B cell (primary cell): ENCODE results near the gene DLST. TPM values are rescaled to one million over a fixed set of nuclear protein-coding genes. Genes with fewer than 3 reads are reported as not detected.

Source experiments
- ATAC-seq: fragments of 200-7000 bp; cut with Tn5 transposase; one replicate; pipeline ENCODE4 v1.10.0; 2021; ENCODE audit warnings: low read depth, mild to moderate bottlenecking, moderate number of reproducible peaks, moderate library complexity
- CTCF ChIA-PET: fragments of 350-600 bp; sonication (Branson Sonifier 250); formaldehyde crosslinking; loops from one replicate; lab custom pipeline; 2021; ENCODE audit warnings: antibody characterized with exemption, inconsistent platforms; lab: Charles Lee
- POLR2A ChIA-PET: fragments of 350-600 bp; sonication (Branson Sonifier 250); formaldehyde crosslinking; loops from one replicate; lab custom pipeline; 2021; ENCODE audit warnings: antibody characterized with exemption; lab: Charles Lee
- DNase-seq: peaks from one replicate; pipeline ENCODE4 v3.0.0; 2013
- H2AFZ ChIP-seq: 2 replicates; pipeline ENCODE4 v1.6.1; 2012; ENCODE audit warnings: mild to moderate bottlenecking, low read depth, low read length; ENCODE audit not compliant: insufficient read depth, poor library complexity, severe bottlenecking
- H3K27ac ChIP-seq, 2 donors: 1 replicate in 1 of 2; 2 replicates in 1 of 2; pipeline ENCODE4 v1.5.1; 2012 to 2013; ENCODE audit warnings: low read length in 2 of 2, mild to moderate bottlenecking in 2 of 2, moderate library complexity in 1 of 2
- H3K27me3 ChIP-seq, 4 experiments: fragments of 200-600 bp in 1 of 4; sonication (generic) in 1 of 4; replicated peaks in 1 of 4; 1 replicate in 2 of 4; 2 replicates in 2 of 4; pipeline versions ENCODE4 v1.6.1 to v1.7.0; 2013 to 2016; ENCODE audit warnings: low read length in 3 of 4, mild to moderate bottlenecking in 2 of 4, mixed read lengths in 1 of 4, moderate library complexity in 1 of 4; ENCODE audit not compliant: insufficient read depth in 4 of 4, control insufficient read depth in 3 of 4; ENCODE audit errors: control extremely low read depth in 1 of 4
- H3K36me3 ChIP-seq, 2 experiments: replicated peaks in 1 of 2; 1 replicate in 1 of 2; 2 replicates in 1 of 2; pipeline versions ENCODE4 v1.6.1 to v1.7.1; 2013; ENCODE audit warnings: low read length in 1 of 2; ENCODE audit not compliant: insufficient read depth in 2 of 2, control insufficient read depth in 1 of 2; ENCODE audit errors: control extremely low read depth in 1 of 2, extremely low read depth in 1 of 2
- H3K4me1 ChIP-seq, 2 donors: fragments of 200-600 bp in 1 of 2; sonication (generic) in 1 of 2; 1 replicate in 1 of 2; 2 replicates in 1 of 2; pipeline versions ENCODE4 v1.5.1 to v1.6.1; 2013 to 2017; ENCODE audit warnings: low read length in 2 of 2; ENCODE audit not compliant: control insufficient read depth in 2 of 2, insufficient read depth in 2 of 2
- H3K4me2 ChIP-seq: replicated peaks from 2 replicates; pipeline ENCODE3; 2012; ENCODE audit warnings: mild to moderate bottlenecking, low read depth, low read length; ENCODE audit not compliant: poor library complexity, severe bottlenecking
- H3K4me3 ChIP-seq, 5 experiments: fragments of 200-600 bp in 1 of 5; sonication (generic) in 1 of 5; 1 replicate in 3 of 5; 2 replicates in 2 of 5; pipeline versions ENCODE4 v1.5.1 to v1.7.0; 2011 to 2016; ENCODE audit warnings: low read length in 4 of 5, mild to moderate bottlenecking in 4 of 5, low read depth in 2 of 5, control low read depth in 1 of 5, moderate library complexity in 1 of 5; ENCODE audit not compliant: insufficient read depth in 1 of 5; ENCODE audit errors: control extremely low read depth in 1 of 5, extremely low read depth in 1 of 5
- H3K79me2 ChIP-seq: fragments of 200-600 bp; sonication (generic); one replicate; pipeline ENCODE4 v1.6.0; 2016; ENCODE audit warnings: low read length; ENCODE audit not compliant: control insufficient read depth, insufficient read depth
- H3K9ac ChIP-seq: fragments of 200-600 bp; sonication (generic); 2 replicates; pipeline ENCODE4 v1.6.1; 2017; ENCODE audit warnings: mild to moderate bottlenecking, low read length, moderate library complexity
- H3K9me3 ChIP-seq, 3 donors: one replicate each; pipeline versions ENCODE4 v1.6.1 to v1.7.1; 2013; ENCODE audit warnings: low read length in 2 of 3; ENCODE audit not compliant: control insufficient read depth in 2 of 3, insufficient read depth in 1 of 3; ENCODE audit errors: control extremely low read depth in 1 of 3
- H4K20me1 ChIP-seq: 2 replicates; pipeline ENCODE4 v1.6.0; 2012; ENCODE audit warnings: mild to moderate bottlenecking, low read length; ENCODE audit not compliant: insufficient read depth, control insufficient read depth, poor library complexity, severe bottlenecking
- H3K27ac Mint-ChIP-seq: one replicate; pipeline ENCODE4 v1.8.0; 2021; ENCODE audit warnings: mixed read lengths
- H3K27me3 Mint-ChIP-seq: one replicate; pipeline ENCODE4 v1.8.0; 2021; ENCODE audit warnings: mixed read lengths
- H3K4me1 Mint-ChIP-seq: one replicate; pipeline ENCODE4 v1.8.0; 2021; ENCODE audit warnings: mixed read lengths
- H3K4me3 Mint-ChIP-seq: one replicate; pipeline ENCODE4 v1.8.0; 2021; ENCODE audit warnings: mixed read lengths
- H3K9me3 Mint-ChIP-seq: one replicate; pipeline ENCODE4 v1.8.0; 2022; ENCODE audit warnings: mixed read lengths; ENCODE audit not compliant: insufficient read depth
- EZH2 ChIP-seq: IDR thresholded peaks from 2 replicates; pipeline ENCODE4 v1.6.1; 2012; ENCODE audit warnings: borderline replicate concordance, low read depth, mild to moderate bottlenecking, moderate library complexity, low read length; ENCODE audit not compliant: insufficient read depth, poor library complexity, severe bottlenecking
- WGBS: methylation state at CpG from one replicate; pipeline ENCODE4 v1.1.5; 2013; ENCODE audit warnings: missing lambda C conversion rate; ENCODE audit not compliant: insufficient coverage; 5-methylcytosine and 5-hydroxymethylcytosine counted together
- intact Hi-C: fragments of 100-400 bp; cut with micrococcal nuclease; formaldehyde crosslinking; loops from one replicate; pipeline ENCODE4 v1.10.0; 2022
- polyA plus RNA-seq: library from polyadenylated mRNA; depleted of rRNA; stranded (reverse); fragments of >200 nt; gene quantifications from 2 replicates; pipeline ENCODE4 v1.2.3, GENCODE V29; 2012
- total RNA-seq, 2 donors: library from RNA; stranded (reverse); fragments of 120-200 nt in 1 of 2; gene quantifications; 1 replicate in 1 of 2; 2 replicates in 1 of 2; pipeline versions ENCODE4 v1.2.3 to v1.2.4, GENCODE V29; 2013 to 2022
- TF ChIP-seq, protein P1 (sequence below): fragments of 200-600 bp; IDR thresholded peaks from one replicate; pipeline ENCODE4 v1.8.0; 2022; ENCODE audit warnings: antibody characterized with exemption, mild to moderate bottlenecking

Gene DLST
- total and polyA plus RNA-seq, 2 donors (not counting 1 experiment from before 2014, with no cell fraction given), result 73.1 to 89.5 TPM

DNA sequence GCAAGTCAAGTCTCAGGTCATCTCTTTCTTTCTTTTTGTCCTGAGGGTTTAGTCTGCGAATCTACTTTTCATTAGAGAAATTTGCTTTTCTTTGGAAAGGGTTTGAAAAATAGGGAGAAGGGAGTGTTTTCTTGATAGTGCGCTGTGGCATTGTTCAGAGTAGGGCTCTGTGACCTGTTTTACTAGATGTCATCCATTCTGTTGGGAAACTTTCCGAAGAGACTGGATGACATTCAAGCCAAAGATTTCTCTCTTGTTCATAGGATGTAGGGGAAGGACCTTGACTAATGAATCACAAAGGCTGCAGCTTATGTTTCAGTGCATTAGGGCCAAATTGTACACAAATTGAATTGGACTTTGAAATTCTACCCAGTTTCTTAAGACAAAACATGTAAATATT, 14.7 kb downstream of the DLST start:
- ChIA-PET POLR2A (no interaction called here), CTCF (interaction anchor here (1.0 to 25.3 kb wide), 4 partner anchors 9 to 192 kb away, joined by 3 to 926 read pairs (median 8); partner anchors contain the start of genes DLST and PROX2)
- H2AFZ ChIP-seq, result no peak overlapping the region
- Mint-ChIP-seq H3K27ac (no peak overlapping the region), H3K27me3 (no peaks in the 10 kb centered on the region), H3K4me3 (no peak overlapping the region), H3K4me1 (peaks cover 32% of the 10 kb centered on the region), H3K9me3 (no peaks in the 10 kb centered on the region)
- no peaks in the 10 kb centered on the region for H3K9me3 ChIP-seq
- intact Hi-C loops, result no loop called here
- H3K4me1 ChIP-seq, result peaks cover 23 to 32% of the 10 kb centered on the region in 2 donors
- no peak for DNase-seq
- TF ChIP-seq, protein P1, sequence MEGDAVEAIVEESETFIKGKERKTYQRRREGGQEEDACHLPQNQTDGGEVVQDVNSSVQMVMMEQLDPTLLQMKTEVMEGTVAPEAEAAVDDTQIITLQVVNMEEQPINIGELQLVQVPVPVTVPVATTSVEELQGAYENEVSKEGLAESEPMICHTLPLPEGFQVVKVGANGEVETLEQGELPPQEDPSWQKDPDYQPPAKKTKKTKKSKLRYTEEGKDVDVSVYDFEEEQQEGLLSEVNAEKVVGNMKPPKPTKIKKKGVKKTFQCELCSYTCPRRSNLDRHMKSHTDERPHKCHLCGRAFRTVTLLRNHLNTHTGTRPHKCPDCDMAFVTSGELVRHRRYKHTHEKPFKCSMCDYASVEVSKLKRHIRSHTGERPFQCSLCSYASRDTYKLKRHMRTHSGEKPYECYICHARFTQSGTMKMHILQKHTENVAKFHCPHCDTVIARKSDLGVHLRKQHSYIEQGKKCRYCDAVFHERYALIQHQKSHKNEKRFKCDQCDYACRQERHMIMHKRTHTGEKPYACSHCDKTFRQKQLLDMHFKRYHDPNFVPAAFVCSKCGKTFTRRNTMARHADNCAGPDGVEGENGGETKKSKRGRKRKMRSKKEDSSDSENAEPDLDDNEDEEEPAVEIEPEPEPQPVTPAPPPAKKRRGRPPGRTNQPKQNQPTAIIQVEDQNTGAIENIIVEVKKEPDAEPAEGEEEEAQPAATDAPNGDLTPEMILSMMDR, result no peak
- no peak for TF ChIP-seq EZH2
- no peak overlapping the region for H3K9ac ChIP-seq
- no peak for ATAC-seq
- H3K4me3 ChIP-seq, result no peak overlapping the region
- H3K27me3 ChIP-seq, result no peaks in the 10 kb centered on the region
- H3K4me2 ChIP-seq, result no peak overlapping the region
- no peak overlapping the region for H3K27ac ChIP-seq
- peaks cover 42 to 95% of the 10 kb centered on the region in 2 experiments for H3K36me3 ChIP-seq
- H4K20me1 ChIP-seq, result no peaks in the 10 kb centered on the region
- 100% methylated on average over 2 of the region's 3 CpGs for WGBS
- peaks cover 13% of the 10 kb centered on the region for H3K79me2 ChIP-seq

DNA sequence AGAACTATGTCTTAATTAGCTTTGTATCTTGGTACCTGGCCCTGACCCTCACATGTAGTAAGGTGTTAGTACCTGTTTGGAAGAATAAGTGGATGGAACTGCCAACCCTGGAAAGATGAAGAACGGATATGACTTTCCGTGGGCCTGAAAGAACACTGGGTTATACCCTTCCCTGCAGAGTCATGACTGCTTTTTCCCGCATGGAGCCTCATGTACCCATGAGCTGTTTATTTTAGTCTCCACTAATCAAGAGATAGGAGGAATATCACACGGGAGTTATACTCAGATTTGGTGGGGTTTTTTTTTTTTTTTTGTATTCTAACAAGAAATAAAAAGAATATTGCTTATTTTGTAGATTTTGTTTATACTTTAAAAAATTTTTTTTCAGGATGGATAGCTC, 15.9 kb downstream of the DLST start:
- ATAC-seq, result no peak
- Histone ChIP-seq H3K4me2 (no peak overlapping the region), H4K20me1 (no peaks in the 10 kb centered on the region), H2AFZ (no peak overlapping the region), H3K27me3 (no peaks in the 10 kb centered on the region), H3K9me3 (no peaks in the 10 kb centered on the region), H3K79me2 (peaks cover 13% of the 10 kb centered on the region), H3K27ac (no peak overlapping the region), H3K9ac (no peak overlapping the region), H3K4me3 (no peak overlapping the region), H3K36me3 (peaks cover 39 to 95% of the 10 kb centered on the region in 2 experiments), H3K4me1 (peaks cover 19 to 28% of the 10 kb centered on the region in 2 donors)
- H3K27me3 Mint-ChIP-seq, result no peaks in the 10 kb centered on the region
- H3K27ac Mint-ChIP-seq, result no peak overlapping the region
- intact Hi-C loops, result no loop called here
- no peak for DNase-seq
- CTCF ChIA-PET, result interaction anchor here (0.9 to 25.3 kb wide), 4 partner anchors 8 to 191 kb away, joined by 3 to 926 read pairs (median 8); partner anchors contain the start of genes DLST and PROX2
- TF ChIP-seq, protein P1, result no peak
- no peak for TF ChIP-seq EZH2
- H3K9me3 Mint-ChIP-seq, result no peaks in the 10 kb centered on the region
- H3K4me3 Mint-ChIP-seq, result no peak overlapping the region
- POLR2A ChIA-PET, result interaction anchor here (0.6 kb wide), 1 partner anchor 483 kb away, joined by 4 read pairs; no protein-coding TSS in a partner anchor
- 100% methylated on average over 2 of the region's 4 CpGs for WGBS
- H3K4me1 Mint-ChIP-seq, result peaks cover 24% of the 10 kb centered on the region
